NCI-H2081 treated with DMSO at 0.1 percent for 48 hours (cell line): ENCODE measurements around the gene RBM20.
"Not testable (repeated sequence)": the region's sequence is repeated elsewhere in the genome, so short reads cannot be mapped to it uniquely, and the experiment has no call there.

Source experiments
- DNase-seq: peaks from one replicate; lab custom pipeline; 2025; lab: John Stamatoyannopoulos, UW

RBM20 gene

GRCh38 chr10:110705596-110705995, 61.5 kb downstream of the RBM20 start:
- DNase-seq: not testable (repeated sequence)

- DNase-seq: no peak
Measured at GRCh38 chr10:110706690-110707098, 62.6 kb downstream of the RBM20 start.

- no peak for DNase-seq
Measured at GRCh38 chr10:110708776-110709443, 64.8 kb downstream of the RBM20 start.

- no peak for DNase-seq
Measured at GRCh38 chr10:110709444-110709828, 65.3 kb downstream of the RBM20 start.

- no peak for DNase-seq
Measured at GRCh38 chr10:110709964-110710587, 65.9 kb downstream of the RBM20 start.

GRCh38 chr10:110710621-110711020, 66.5 kb downstream of the RBM20 start:
- DNase-seq: no peak

- no peak for DNase-seq
Measured at GRCh38 chr10:110711382-110711781, 67.2 kb downstream of the RBM20 start.

- DNase-seq: no peak
Measured at GRCh38 chr10:110714356-110714755, 70.2 kb downstream of the RBM20 start.

- no peak for DNase-seq
Measured at GRCh38 chr10:110717781-110718589, 73.8 kb downstream of the RBM20 start.

- DNase-seq: no peak
Measured at GRCh38 chr10:110721406-110722038, 77.4 kb downstream of the RBM20 start.

GRCh38 chr10:110723224-110723891, 79.2 kb downstream of the RBM20 start:
- no peak for DNase-seq

- no peak for DNase-seq
Measured at GRCh38 chr10:110724116-110724921, 80.2 kb downstream of the RBM20 start.

GRCh38 chr10:110724937-110725336, 80.8 kb downstream of the RBM20 start:
- no peak for DNase-seq

- no peak for DNase-seq
Measured at GRCh38 chr10:110725801-110726630, 81.9 kb downstream of the RBM20 start.

GRCh38 chr10:110727785-110728184, 83.6 kb downstream of the RBM20 start:
- not testable (repeated sequence) for DNase-seq

- no peak for DNase-seq
Measured at GRCh38 chr10:110730345-110731050, 86.4 kb downstream of the RBM20 start.

GRCh38 chr10:110733218-110733952, 89.2 kb downstream of the RBM20 start:
- DNase-seq: no peak

GRCh38 chr10:110735620-110736027, 91.5 kb downstream of the RBM20 start:
- DNase-seq: no peak
